Measurements from ENCODE around the gene FNIP1.
"Not testable (repeated sequence)": the region's sequence is repeated elsewhere in the genome, so short reads cannot be mapped to it uniquely, and the experiment has no call there.

- TF ChIP-seq CTCF, POLR2A, EP300 (IDR thresholded peaks at IDR 0.05): not testable (repeated sequence)
Observed at GRCh38 chr5:131724089-131724488, 72.7 kb downstream of the FNIP1 start.

Measured in tibial nerve (tissue), 4 donors.